T-helper 17 cell (primary cell): Measurements from ENCODE around the gene THRA. TPM values are rescaled to one million over a fixed set of nuclear protein-coding genes. Genes with fewer than 3 reads are reported as not detected.
A peak's percentile ranks its signal among the peaks of the same experiment; 100 is the strongest.

Experiments used
- ATAC-seq: fragments of 150-1000 bp; cut with Tn5 transposase; 2 replicates; pipeline ENCODE4 v1.10.0; 2021; ENCODE audit warnings: mild to moderate bottlenecking, moderate library complexity
- DNase-seq, 3 donors: peaks; one replicate each; pipeline versions ENCODE4 v3.0.0 to v3.0.0-alpha.2; 2020 to 2021
- H3K9me3 ChIP-seq: one replicate; pipeline ENCODE4 v1.7.0; 2013; ENCODE audit warnings: low read length, mild to moderate bottlenecking; ENCODE audit not compliant: control insufficient read depth, poor library complexity, severe bottlenecking
- H3K27ac Mint-ChIP-seq: one replicate; pipeline ENCODE4 v1.8.0; 2022; ENCODE audit warnings: mild to moderate bottlenecking, moderate library complexity, mixed read lengths
- H3K27me3 Mint-ChIP-seq: one replicate; pipeline ENCODE4 v1.8.0; 2022; ENCODE audit warnings: mixed read lengths
- H3K36me3 Mint-ChIP-seq: one replicate; pipeline ENCODE4 v1.8.0; 2022; ENCODE audit warnings: low read depth, mixed read lengths
- H3K4me1 Mint-ChIP-seq: one replicate; pipeline ENCODE4 v1.8.0; 2022; ENCODE audit warnings: mild to moderate bottlenecking, mixed read lengths
- H3K4me3 Mint-ChIP-seq: one replicate; pipeline ENCODE4 v1.8.0; 2022; ENCODE audit warnings: mild to moderate bottlenecking, moderate library complexity, mixed read lengths
- total RNA-seq, 4 donors: library from RNA in 2 of 4; stranded (reverse) in 2 of 4; gene quantifications; one replicate each; pipeline ENCODE4 v1.2.3 and lab custom pipeline; 2022 to 2026

Gene THRA
- total RNA-seq, 2 donors from 2014 or later: 29.8 to 32.2 TPM

GRCh38 chr17:40107522-40108174, 44.9 kb downstream of the THRA start:
- Mint-ChIP-seq H3K27me3 (no peaks in the 10 kb centered on the region), H3K27ac (peak overlapping the region; percentile 100), H3K36me3 (no peaks in the 10 kb centered on the region), H3K4me3 (peak overlapping the region; percentile 86), H3K4me1 (peaks cover 80% of the 10 kb centered on the region)
- peak; percentile 15 for ATAC-seq
- no peaks in the 10 kb centered on the region for H3K9me3 ChIP-seq
- DNase-seq: no peak

DNA sequence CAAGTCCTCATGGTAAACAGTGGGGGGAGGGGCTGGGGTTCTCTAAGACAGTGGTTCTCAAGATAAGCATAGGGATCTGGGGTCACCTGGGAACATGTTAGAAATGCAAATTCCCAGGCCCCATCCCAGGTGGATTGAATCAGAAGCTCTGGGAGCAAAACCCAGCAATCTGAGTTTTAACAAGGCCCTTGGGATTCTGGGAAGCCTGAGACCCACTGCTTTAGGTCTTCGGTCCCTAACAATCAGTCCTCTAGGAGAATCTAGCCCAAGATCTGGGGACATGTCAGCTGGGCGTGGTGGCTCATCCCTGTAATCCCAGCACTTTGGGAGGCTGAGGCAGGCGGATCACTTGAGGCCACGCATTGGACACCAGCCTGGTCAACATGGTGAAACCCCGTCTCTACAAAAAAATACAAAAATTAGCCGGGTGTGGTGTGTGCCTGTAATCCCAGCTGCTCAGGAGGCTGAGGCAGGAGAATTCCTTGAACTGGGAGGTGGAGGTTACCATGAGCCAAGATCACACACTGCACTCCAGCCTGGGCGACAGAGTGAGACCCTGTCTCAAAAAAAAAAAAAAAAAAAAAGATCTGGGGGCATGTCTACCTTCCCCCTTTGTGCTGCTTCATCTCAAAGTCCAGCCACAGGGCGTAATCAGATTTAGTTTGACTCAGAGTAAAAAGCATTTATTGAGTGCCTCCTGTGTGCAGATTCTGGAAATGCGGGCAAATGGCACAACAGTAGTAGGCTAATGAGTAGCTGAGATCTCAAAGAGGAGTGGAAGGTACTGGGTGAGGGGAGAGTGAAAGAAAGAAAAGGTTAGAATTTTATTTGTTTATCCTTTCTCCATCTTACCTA, 46.4 kb downstream of the THRA start:
- DNase-seq: no peak

GRCh38 chr17:40110026-40110845, 47.5 kb downstream of the THRA start:
- Mint-ChIP-seq H3K27ac (peak overlapping the region; percentile 100), H3K27me3 (no peaks in the 10 kb centered on the region), H3K36me3 (no peaks in the 10 kb centered on the region), H3K4me3 (peak overlapping the region; percentile 65), H3K4me1 (peaks cover 70% of the 10 kb centered on the region)
- no peak for ATAC-seq
- DNase-seq: no peak
- H3K9me3 ChIP-seq: no peaks in the 10 kb centered on the region

More for the DNA sequence above, 46.4 kb downstream of the THRA start:
- Mint-ChIP-seq H3K27me3 (no peaks in the 10 kb centered on the region), H3K4me3 (peak overlapping the region; percentile 45), H3K4me1 (peaks cover 80% of the 10 kb centered on the region), H3K36me3 (no peaks in the 10 kb centered on the region), H3K27ac (peak overlapping the region; percentile 100)
- no peak for ATAC-seq
- H3K9me3 ChIP-seq: no peaks in the 10 kb centered on the region

- ATAC-seq (peak; percentile 32), DNase-seq (peak; percentile 49 to 50 (median 50))
- peaks cover 62% of the 10 kb centered on the region for H3K4me1 Mint-ChIP-seq
- peak overlapping the region; percentile 82 for H3K4me3 Mint-ChIP-seq
- H3K9me3 ChIP-seq: no peaks in the 10 kb centered on the region
- no peaks in the 10 kb centered on the region for H3K36me3 Mint-ChIP-seq
- H3K27ac Mint-ChIP-seq: peak overlapping the region; percentile 100
- H3K27me3 Mint-ChIP-seq: no peaks in the 10 kb centered on the region
Measured at GRCh38 chr17:40111221-40112128, 48.7 kb downstream of the THRA start.

DNA sequence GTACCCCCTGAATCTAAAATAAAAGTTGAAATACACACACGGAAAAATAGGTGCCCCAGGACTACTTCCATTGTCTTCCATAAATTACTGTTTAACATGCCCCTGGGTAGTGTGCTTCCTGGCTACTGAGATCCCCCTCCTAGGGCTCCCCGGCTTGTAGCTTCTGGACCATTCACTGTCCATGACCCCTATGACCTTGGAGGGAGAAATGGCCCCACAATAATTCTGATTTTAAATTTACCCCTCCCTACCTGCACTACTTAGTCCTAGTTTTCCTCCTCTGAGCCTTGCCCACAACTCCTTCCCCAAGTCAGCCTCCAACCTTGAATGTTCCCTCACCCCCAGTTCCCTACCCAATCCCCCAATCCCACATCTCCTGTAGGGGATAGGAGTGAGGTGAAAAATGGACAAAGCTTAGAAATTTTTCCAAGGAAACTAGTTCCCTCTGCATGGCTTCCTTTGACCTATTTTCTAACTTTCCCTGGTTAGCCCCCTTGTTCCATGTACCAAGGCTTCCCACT, 49.5 kb downstream of the THRA start:
- no peaks in the 10 kb centered on the region for H3K27me3 Mint-ChIP-seq
- H3K36me3 Mint-ChIP-seq: no peaks in the 10 kb centered on the region
- peak overlapping the region; percentile 82 for H3K4me3 Mint-ChIP-seq
- H3K9me3 ChIP-seq: no peaks in the 10 kb centered on the region
- DNase-seq (no peak), ATAC-seq (no peak)
- H3K4me1 Mint-ChIP-seq: peaks cover 55% of the 10 kb centered on the region
- peak overlapping the region; percentile 100 for H3K27ac Mint-ChIP-seq

DNA sequence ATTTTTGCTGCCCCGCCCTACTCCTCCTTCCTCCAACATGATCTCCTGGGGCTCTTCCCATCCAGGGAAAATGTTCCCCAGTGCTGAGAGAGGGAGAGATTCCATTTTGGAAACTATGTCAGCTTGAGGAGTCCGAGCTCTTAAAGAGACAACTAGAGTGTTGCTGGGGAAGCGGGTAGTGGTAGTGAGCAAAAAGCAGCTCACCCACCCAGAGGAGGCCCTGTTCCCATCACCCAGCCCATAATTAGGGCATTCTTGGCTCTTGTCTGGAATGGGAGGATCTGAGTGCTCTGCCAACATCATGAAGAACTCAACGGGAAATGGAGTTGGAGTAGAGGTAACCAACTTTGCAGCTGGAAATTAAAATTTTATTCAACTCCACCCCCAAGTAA, 49.9 kb downstream of the THRA start:
- peak overlapping the region; percentile 95 for H3K4me3 Mint-ChIP-seq
- H3K4me1 Mint-ChIP-seq: peaks cover 50% of the 10 kb centered on the region
- H3K36me3 Mint-ChIP-seq: no peaks in the 10 kb centered on the region
- DNase-seq (no peak), ATAC-seq (no peak)
- peak overlapping the region; percentile 100 for H3K27ac Mint-ChIP-seq
- no peaks in the 10 kb centered on the region for H3K27me3 Mint-ChIP-seq
- H3K9me3 ChIP-seq: no peaks in the 10 kb centered on the region

DNA sequence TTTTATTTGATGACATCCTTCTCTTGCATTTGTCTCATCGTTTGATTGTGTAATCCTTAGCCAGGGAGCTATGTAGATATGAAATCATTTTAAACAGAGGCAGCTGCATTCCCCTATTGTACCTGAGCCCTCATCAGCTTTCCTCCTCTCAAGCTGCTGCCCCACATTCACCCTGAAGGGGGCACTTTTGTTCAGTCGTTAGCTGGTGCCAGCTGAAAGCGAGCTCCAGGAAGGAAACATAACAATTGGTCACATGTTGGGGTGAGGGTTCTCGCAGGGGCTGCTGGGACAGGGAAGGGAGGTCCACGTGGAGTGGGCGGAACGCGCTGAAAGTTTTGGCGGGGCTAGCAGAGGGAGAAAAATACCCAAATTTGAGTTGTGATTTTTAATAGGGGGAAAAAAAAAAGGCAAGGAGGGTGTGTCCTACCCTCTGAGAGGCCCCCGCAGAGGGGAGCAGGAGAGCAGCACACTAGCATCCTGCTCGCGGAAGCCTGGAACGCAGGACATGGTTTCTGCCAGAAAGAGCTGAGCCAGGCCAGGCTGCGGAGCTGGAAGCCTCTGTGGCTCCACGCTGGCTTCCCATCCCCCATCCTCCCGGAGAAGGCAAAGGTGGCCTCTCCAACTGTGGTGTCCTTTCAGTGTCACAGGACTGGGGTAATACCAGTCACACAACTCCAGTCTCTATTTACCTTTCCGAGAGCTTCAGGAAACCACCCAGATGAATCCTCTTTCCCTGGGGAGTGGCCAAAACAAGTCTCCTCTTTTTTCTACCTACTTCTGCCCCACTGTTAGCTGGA, 50.5 kb downstream of the THRA start:
- no peaks in the 10 kb centered on the region for H3K27me3 Mint-ChIP-seq

GRCh38 chr17:40113907-40114245, 51.1 kb downstream of the THRA start:
- H3K4me1 Mint-ChIP-seq: peaks cover 45% of the 10 kb centered on the region

More for the DNA sequence above, 50.5 kb downstream of the THRA start:
- H3K9me3 ChIP-seq: no peaks in the 10 kb centered on the region
- ATAC-seq: peak; percentile 84
- Mint-ChIP-seq H3K4me3 (peak overlapping the region; percentile 95), H3K36me3 (no peaks in the 10 kb centered on the region), H3K27ac (peak overlapping the region; percentile 100), H3K4me1 (peaks cover 45% of the 10 kb centered on the region)
- peak; percentile 73 to 92 (median 84) for DNase-seq

GRCh38 chr17:40115101-40115436, 52.3 kb downstream of the THRA start:
- H3K27me3 Mint-ChIP-seq: no peaks in the 10 kb centered on the region
- ATAC-seq (no peak), DNase-seq (no peak)
- H3K36me3 Mint-ChIP-seq: no peaks in the 10 kb centered on the region
- no peak overlapping the region for H3K27ac Mint-ChIP-seq
- H3K4me1 Mint-ChIP-seq: peaks cover 39% of the 10 kb centered on the region
- no peaks in the 10 kb centered on the region for H3K9me3 ChIP-seq
- H3K4me3 Mint-ChIP-seq: no peak overlapping the region

More at GRCh38 chr17:40113907-40114245, 51.1 kb downstream of the THRA start:
- H3K27me3 Mint-ChIP-seq: no peaks in the 10 kb centered on the region
- H3K27ac Mint-ChIP-seq: peak overlapping the region; percentile 100
- DNase-seq (no peak), ATAC-seq (no peak)
- no peaks in the 10 kb centered on the region for H3K9me3 ChIP-seq
- H3K4me3 Mint-ChIP-seq: peak overlapping the region; percentile 95
- no peaks in the 10 kb centered on the region for H3K36me3 Mint-ChIP-seq

DNA sequence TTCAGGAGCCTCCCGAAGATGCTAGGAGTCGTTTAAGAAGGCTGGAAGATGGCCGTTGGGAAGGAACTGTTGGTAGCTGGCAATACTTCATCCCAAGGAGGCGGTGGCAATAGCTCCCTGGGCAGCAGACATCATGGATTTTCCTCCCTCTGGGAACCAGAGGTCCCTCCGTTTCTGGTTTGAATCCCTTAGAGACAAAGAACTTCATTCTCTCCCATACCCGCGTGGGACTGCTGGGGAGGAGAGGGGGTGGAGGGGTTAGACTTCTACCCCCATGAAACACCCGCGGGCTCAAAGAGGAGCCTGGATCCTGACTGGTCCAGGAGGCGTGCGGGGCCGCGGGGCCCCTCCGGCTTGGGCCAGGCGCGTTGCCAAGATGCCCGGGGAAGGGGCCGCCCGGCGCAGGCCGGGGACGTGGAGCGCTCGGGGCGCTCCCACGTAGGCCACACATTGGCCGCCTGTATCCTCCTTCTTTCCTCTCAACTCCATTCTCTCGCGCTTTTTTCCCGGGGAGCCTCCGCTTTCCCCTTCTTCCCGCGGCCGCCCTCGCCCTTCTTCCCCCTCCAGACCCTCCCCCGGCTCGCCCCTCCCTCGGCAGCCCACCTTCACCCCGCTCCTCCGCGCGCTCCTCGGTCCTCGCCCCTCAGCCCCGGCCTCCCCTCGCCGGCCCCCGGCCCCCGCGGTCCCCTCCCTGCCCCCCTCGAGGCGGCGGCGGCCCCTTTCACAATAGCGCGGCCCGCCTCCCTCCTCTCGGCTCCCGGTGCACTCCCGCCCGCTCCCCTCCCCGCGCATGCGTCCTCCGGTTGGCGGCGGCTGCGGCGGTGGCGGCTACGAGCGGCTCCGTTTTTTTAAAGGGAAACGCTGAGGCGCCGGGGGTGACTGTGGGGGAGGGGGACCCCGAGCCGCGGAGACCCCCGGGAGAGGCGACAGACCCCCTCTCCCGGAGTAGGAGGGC, 58.7 kb downstream of the THRA start, which contains the start of gene MSL1:
Gene MSL1, plus strand, starts transcription at position 791 of the 955 bp plus-strand sequence. CDS start 642 bp downstream, outside the sequence.
- H3K36me3 Mint-ChIP-seq: peaks cover 2% of the 10 kb centered on the region
- H3K9me3 ChIP-seq: no peaks in the 10 kb centered on the region
- DNase-seq: peak; percentile 84 to 86 (median 86)
- no peaks in the 10 kb centered on the region for H3K27me3 Mint-ChIP-seq
- H3K4me1 Mint-ChIP-seq: peaks cover 36% of the 10 kb centered on the region
- peak; percentile 78 for ATAC-seq
- peak within 1 kb of the TSS; percentile 99 for H3K4me3 Mint-ChIP-seq
- peak within 1 kb of the TSS; percentile 97 for H3K27ac Mint-ChIP-seq
